HG03060 (cell line): Measurements from ENCODE around the gene PSMA5.

Experiments
- ATAC-seq: cut with Tn5 transposase; IDR thresholded peaks from one replicate; pipeline ENCODE4 v1.9.1; 2021; ENCODE audit warnings: low read depth, moderate number of reproducible peaks; ENCODE audit not compliant: unreplicated experiment

PSMA5 gene

GRCh38 chr1:109371341-109371739, 54.9 kb downstream of the PSMA5 start:
- no peak for ATAC-seq

GRCh38 chr1:109370712-109371340, 55.4 kb downstream of the PSMA5 start:
- no peak for ATAC-seq

DNA sequence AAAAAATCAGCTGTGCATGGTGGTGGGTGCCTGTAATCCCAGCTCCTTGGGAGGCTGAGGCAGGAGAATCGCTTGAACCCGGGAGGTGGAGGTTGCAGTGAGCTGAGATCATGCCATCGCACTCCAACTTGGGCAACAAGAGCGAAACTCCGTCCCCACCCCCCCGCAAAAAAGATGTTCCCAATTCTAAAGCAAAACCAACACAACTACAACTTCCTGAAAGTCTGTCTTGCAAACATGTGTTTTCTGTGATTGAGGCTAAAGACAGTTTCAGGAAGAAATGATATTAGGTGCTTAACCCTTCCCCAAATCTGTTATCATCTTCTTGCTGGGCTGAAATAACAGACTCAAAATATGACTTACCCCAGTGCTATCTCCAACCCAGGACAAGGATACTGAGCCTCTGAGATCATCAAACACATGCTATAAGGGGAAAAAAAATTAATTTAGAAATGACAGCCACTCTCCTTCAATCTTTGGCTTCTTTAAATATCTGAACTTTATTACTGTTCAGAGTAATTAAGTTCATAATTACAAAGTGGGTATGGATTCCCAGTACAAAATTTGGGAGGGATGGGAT, 57.0 kb downstream of the PSMA5 start:
- no peak for ATAC-seq

- no peak for ATAC-seq
Observed at GRCh38 chr1:109368464-109368863, 57.8 kb downstream of the PSMA5 start.

- no peak for ATAC-seq
Observed at GRCh38 chr1:109367626-109368025, 58.6 kb downstream of the PSMA5 start.

DNA sequence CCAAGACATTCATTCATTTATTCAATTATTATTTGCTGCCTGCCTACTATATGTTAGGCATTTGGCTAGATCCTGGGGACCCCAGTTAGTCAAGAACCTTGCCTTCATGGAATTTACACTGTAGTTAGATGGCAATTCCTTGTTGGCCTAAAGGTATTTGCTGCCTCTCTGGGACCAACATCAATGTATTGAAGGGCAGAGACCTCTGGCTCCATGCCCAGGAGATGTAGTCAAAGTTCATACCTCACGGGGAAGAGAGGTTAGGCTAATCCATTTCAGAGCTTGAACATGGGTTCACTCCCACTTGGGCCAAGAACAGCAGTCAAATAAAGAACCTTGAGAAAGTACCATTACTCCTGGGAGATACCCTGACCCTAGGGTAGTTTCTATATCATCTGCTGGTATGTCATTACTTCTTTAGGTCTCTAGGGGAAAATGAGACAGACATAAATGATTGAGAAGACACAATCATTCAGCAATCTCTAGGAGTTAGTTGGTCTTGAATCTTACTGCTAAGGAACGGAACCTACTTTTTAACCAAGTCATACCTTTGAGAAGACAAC, 60.5 kb downstream of the PSMA5 start:
- ATAC-seq = no peak

GRCh38 chr1:109361649-109362048, 64.6 kb downstream of the PSMA5 start:
- no peak for ATAC-seq

DNA sequence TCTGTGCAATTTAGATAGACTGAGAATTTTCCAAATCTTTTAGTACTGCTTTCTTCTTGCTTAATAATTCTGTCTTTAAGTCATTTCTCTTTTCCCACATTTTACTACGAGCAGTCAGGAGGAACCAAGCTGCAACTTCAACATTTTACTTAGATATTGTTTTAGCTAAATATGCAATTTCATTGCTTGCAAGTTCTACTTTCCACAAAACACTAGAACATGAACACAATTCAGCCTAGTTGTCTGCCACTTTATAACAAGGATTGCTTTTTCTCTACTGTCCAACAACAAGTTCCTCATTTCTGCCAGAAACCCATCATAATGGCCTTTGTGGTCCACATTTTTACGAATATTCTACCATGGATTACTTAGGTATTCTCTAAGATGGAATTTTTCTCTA, 65.2 kb downstream of the PSMA5 start:
- no peak for ATAC-seq

DNA sequence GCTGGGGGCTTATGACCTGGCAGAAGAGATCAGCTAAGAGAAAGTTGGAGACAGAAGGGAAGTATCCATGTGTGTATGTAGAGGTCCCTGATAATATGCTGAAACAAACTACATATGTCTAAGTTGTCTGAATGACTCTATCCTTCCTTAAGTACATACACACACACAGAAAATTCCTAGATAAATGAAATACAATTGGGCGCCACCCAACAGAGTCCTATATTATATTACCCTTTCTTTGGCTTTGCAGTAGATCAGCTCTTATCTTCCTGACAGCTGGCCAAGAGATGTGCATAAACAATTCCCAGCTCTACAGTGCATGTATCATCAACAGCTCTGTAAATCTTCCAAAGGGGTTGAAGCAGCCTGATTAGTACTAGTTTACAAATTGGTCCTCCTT, 68.6 kb downstream of the PSMA5 start:
- no peak for ATAC-seq

DNA sequence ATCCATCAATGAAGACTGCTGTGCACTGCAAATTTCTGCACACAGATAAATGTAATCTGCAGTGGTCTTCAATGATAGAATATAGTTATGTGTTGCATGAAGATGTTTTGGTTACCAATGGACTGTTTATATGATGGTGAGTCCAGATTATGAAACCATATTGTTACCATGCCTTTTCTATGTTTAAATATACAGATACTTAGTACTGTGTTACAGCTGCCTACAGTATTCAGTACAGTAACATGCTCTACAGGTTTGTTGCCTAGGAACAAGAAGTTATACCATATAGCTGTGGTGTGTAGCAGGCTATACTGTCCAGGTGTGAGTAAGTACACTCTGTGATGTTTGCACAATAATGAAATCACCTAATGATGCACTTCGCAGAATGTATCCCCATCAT, 69.3 kb downstream of the PSMA5 start:
- ATAC-seq = no peak

- ATAC-seq = no peak
Observed at GRCh38 chr1:109356505-109356904, 69.7 kb downstream of the PSMA5 start.

DNA sequence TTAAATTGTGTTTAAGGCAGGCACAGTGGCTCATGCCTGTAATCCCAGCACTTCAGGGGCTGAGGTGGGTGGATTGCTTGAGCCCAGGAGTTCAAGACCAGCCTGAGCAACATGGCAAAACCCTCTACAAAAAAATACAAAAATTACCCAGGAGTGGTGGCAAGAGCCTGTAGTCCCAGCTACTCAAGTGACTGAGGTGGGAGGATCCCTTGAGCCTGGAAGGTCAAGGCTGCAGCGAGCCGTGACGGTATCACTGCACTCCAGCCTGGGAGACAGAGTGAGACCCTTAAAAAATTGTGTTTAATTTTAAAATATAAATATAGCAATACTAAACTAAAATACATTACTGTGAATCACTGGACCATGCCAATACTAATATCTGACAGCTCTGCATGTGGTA, 71.3 kb downstream of the PSMA5 start:
- no peak for ATAC-seq

DNA sequence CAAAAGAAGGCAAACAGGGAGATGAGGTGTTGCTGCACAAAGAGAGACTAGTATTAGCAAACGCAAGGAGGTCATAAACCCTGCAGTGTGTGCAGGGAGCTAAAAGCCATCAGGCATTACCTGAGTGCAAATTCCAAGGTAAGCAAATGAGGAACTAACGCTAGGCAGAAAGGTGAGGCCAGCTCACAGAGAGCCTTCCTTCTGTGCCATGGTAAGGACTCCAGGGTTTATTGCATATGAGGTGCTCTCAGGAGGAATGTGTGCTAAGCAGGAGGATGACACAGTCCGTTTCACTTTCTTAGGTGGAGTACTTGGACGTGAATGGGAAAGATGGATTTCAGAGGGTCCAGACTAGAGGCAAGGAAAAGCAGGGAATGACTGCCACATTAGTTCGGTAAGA, 74.8 kb downstream of the PSMA5 start:
- no peak for ATAC-seq

DNA sequence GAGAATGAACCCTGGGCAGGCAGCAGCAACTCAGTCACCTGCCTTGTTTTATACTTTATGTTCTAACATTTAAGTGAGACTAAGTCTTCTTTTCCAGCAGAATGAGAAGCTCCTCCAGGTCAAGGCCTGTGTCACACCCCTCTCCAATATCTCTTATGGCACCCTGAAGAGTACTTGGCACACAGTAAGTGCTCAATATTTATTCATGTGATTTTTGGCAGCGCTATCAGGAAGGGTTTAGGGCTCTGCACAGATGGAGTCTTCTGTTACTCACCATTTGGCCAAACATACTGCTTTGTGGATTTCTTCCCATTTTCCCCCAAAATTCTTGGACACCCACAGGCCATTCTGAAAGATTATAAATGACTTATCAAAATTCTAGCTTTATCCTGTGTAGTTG, 75.6 kb downstream of the PSMA5 start:
- ATAC-seq = no peak

DNA sequence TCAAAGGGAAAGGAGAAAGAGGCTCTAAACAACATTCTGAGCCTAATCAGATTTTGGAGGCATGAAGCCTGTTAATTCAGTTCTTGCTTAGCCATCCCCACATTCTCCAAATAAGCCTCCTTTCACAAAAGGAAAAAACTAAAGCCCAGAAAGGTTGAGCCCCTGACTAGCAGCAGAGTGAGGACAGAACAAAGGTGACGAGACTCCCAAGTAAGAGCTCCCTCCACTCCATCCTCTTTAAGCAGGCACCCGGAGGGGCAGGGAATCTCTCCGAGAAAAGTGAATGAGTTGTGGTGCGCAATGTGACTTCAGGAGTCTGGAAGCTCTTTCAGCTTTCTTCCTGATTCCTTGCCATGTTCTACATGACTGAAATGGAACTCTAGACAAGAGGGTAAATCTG, 76.1 kb downstream of the PSMA5 start:
- ATAC-seq = no peak
